GM18502 (cell line): ENCODE results near the gene ZSCAN21.

Source experiments
- ATAC-seq: cut with Tn5 transposase; IDR thresholded peaks from one replicate; pipeline ENCODE4 v1.9.1; 2021; ENCODE audit warnings: mild to moderate bottlenecking; ENCODE audit not compliant: unreplicated experiment, poor library complexity

The ZSCAN21 gene

DNA sequence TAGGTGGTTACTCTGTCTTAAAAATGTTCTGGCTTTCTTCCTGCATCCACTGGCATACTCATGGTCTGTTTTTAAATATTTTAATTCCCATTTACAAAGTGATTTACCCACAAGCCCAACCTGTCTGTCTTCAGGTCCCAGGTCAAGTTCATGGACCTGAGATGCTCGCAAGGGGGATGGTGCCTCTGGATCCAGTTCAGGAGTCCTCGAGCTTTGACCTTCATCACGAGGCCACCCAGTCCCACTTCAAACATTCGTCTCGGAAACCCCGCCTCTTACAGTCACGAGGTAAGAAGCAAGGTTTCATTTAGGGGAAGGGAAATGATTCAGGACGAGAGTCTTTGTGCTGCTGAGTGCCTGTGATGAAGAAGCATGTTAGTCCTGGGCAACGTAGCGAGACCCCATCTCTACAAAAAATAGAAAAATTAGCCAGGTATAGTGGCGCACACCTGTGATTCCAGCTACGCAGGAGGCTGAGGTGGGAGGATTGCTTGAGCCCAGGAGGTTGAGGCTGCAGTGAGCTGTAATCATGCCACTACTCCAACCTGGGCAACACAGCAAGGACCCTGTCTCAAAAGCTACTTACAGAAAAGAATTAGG, 25.5 kb upstream of the ZSCAN21 start:
- no peak for ATAC-seq

DNA sequence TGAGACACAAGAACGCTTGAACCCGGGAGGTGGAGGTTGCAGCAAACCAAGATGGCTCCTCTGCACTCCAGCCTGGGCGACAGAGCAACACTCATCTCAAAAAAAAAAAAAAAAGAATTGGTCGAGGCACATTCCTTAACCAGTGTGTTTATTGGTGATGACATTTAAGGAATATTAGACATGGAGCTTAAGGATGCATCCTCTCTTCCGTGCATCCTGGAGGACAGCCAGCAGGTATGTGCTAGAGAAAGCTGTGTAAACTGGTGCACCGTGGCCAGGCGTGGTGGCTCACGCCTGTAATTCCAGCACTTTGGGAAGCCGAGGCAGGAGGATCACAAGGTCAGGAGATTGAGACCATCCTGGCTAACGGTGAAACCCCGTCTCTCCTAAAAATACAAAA, 22.4 kb upstream of the ZSCAN21 start:
- no peak for ATAC-seq

DNA sequence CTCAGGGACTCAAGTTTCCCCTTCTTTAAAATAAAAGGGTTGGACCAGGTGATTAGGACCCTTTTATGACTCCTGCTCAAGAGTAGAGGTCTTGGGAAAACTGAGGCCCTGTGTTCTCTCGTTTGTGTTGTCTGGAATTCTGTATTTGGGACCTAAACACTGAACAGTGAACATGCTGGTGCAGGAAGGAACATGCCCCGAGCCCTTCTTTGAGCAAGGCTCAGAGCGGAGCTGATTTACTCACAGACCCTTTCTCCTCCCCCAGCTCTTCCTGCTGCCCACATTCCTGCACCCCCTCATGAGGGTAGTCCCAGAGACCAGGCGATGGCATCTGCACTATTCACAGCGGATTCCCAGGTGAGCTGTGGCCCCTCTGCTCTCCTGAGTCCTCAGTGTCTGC, 20.0 kb upstream of the ZSCAN21 start:
- no peak for ATAC-seq

DNA sequence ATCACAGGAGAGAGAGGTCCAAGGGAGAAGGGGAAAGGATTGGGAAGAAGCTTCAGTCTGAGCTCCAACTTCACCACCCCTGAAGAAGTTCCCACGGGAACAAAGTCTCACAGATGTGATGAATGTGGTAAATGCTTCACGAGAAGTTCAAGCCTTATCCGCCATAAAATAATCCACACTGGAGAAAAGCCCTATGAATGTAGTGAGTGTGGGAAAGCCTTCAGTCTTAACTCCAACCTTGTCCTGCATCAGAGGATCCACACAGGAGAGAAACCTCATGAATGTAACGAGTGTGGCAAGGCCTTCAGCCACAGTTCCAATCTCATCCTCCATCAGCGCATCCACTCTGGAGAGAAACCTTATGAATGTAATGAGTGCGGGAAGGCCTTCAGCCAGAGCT, 16.0 kb upstream of the ZSCAN21 start:
- no peak for ATAC-seq

DNA sequence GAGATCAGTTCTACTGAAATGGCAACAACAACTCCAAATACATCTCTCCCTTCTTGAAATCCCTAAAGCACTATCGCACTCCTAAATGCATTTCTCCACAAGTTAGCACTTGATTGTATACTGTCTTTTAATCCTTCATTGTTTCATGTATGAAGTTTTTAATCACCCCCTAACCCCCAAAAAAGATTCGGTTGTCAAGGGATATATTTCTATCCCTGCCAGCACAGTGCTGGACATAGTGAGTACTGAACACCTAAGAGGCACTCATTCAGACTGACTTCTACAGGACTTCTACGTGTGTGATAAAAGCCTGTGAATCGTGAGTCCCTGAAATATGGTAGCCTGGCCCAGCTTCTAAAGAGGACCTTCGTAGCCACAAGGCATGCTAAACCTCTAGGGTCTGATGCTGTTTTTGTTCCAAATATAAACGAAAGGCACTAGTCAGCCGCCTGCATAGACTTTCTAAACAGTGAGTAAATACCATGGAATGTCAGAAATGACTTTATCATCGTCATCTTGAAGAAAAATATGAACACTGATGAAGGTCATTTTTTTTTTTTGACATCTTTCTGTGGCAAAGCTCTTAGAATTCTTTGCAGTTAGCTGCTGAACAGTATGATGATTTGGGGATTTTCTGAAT, 14.6 kb upstream of the ZSCAN21 start:
- no peak for ATAC-seq

DNA sequence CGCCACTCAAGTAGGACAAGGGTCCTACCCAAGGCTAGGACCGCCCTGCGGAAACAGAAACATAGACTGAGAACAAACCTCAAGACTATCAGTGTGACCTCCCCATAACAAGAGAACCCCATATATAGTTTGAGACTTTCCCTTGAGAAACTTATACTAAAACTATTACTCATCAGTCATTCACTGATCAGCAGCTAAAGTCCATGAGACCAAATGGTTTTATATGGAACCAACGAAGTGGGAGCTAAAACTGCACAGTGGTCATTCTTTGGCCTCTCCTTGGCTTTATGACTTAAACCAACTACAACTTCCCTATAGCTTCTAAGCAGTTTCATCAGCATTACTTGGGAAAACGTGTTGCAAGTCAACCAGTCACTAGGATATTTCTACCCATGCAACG, 13.7 kb upstream of the ZSCAN21 start:
- ATAC-seq = no peak

DNA sequence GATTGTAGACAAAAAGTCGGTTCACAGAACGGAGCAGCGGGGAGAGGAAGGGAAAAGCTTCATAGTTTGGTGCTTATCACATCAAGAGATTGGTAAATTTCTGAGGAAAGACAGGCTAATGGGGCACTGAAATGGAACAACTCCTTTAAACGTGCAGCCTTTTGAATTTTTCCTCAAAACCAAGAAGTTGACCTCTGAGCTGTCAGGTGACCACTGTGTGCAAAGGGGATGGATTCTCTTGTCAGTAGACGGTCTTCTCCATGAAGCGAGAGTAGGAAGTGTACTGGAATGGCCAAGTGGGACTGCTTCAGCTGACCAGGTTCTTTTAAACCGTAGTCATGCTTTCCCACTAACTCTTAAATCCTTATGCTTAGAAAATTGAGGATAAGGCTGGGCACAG, 11.2 kb upstream of the ZSCAN21 start:
- no peak for ATAC-seq

DNA sequence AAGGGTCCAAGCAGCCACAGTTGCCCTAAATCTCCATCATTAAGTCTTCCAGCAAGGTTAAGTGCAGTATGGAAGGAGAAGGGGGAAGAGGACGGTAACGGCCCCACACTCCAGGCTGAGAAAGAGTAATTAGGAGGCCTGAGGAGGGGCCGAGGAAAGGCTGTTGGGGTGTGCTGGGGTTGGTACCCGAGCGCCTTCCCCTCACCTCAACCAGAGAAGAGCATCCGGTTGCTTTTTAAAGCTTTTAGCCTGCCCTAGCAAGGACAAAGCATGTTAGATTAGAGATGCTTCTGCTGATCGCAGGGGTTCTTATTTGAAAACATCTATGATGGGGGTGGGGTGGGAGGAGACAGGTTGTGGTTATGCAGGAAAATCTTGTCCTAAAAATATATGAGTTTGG, 9.0 kb upstream of the ZSCAN21 start:
- no peak for ATAC-seq

DNA sequence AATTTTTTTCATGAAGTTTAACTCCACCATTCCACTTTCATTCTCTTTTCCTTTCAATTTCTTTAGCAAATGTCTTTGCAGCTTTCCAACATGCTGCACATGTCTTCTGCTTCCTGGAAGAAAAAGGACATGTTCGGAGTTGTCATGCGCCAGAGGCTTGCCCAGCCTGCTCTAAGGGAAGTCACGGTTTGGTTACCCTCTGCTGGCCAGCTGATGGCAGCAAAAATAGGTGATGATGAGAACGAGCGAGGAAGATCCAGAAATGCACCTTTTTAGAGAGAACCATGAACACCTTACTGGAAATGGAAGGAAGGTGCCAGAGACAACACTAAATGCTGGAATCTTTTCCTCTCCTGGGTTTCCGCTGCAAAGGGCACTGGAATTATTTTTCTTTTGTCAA, 4.9 kb upstream of the ZSCAN21 start:
- ATAC-seq = no peak

DNA sequence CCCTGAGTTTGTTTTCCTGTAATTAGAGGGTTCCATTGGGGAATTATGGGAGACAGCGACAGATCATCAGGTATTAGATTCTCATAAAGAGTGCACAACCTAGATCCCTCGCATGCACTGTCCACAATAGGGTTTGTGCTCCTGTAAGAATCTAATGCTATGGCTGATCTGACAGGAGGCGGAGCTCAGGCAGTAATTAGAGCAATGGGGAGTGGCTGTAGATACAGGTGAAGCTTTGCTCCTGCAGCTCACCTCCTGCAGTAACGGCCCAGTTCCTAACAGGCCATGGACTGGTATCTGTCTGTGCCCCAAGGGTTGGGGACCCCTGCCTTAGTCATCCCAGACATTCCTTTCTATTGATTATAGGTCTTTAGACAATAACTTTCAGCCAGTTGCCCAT, 894 bp upstream of the ZSCAN21 start:
- ATAC-seq = no peak

DNA sequence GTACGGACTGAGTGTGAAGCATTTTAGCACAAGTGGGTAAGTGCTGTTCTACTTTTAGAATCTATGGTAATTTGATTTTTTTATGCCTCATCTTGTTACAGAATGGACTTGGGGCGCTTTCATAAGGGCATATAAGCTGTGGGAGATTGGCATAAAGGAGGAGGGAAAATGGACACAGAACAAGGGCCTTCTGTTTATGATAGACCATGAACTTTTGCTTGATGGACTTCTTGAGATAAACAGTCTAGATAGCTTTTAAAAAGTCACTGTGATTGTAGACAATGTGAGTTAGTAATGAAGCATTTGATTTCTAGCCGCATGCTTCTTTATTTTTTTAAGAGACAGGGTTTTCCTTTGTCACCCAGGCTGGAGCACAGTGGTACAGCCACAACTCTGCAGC, 2.0 kb downstream of the ZSCAN21 start:
- no peak for ATAC-seq

DNA sequence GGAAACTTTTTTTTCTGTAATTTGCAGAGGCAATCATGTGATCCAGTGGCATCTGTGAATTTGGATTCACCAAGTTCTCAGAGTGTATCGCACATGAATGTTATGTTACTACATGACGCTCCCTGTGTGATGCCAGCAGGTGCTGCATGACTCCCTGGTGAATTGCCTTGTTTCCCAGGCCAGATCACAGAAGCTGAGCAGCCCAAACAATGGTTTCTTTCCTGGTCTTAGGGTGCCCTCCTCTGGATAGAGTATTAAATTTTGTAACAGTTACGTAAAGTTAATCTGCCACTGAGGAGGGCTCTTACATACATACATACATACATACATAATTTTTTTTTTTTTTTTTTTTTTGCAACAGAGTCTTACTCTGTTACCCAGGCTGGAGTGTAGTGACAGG, 3.6 kb downstream of the ZSCAN21 start:
- ATAC-seq = no peak

DNA sequence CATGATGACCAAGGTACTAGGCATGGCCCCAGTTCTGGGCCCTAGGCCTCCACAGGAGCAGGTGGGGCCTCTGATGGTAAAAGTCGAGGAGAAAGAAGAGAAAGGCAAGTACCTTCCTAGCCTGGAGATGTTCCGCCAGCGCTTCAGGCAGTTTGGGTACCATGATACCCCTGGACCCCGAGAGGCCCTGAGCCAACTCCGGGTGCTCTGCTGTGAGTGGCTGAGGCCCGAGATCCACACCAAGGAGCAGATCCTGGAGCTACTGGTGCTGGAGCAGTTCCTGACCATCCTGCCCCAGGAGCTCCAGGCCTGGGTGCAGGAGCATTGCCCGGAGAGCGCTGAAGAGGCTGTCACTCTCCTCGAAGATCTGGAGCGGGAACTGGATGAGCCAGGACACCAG, 7.4 kb downstream of the ZSCAN21 start:
- ATAC-seq = no peak

DNA sequence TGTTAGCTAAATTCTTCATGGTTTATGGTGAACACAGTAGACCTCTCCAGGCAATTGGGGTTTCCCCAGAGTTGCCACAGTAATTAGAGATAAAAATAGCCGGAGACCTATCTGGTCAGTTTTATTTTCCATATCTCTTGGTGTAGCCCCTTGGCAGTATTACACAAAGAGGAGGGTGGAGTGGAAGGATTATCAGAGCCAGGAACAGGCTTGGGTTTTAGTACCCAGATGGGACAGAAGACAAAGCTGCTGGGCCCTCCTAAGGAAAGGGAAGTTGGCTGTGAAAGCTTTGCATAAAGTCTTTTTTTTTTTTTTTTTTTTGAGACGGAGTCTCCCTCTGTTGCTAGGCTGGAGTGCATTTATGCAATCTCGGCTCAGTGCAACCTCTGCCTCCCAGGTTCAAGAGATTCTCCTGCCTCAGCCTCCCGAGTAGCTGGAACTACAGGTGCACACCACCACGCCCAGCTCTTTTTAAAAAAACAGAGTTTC, 9.7 kb downstream of the ZSCAN21 start:
- ATAC-seq = no peak

DNA sequence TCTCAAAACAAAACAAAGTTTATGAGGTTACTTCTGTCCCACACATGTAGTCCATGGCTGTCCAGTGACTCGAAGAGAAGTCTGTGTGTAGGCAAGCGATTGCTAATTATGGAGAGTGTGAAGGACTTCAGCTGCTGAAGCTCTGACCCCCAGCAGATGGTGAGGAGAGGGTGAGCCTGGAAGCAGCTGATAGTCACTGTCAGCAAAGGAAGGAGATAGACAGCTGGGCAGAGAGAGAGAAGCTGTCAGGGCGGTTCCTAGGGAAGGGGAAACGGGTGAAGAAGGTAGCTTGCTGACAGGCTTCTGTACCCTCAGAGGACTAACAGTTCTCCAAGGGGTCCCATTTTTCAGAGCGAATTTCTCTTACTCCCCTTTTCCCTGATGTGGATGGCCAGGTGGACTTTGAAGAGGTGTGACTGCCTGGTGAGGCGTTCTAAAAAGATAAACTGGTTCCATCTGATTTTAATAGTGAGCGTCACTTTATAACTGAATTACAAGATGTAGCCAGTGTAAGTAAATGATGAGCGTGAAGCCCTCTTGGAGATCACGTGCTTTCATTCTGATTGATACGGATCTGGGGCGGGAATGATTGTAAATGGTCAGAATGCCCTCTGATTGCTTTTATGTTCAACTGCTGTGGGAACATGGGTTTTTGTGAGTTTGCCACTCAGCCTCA, 12.1 kb downstream of the ZSCAN21 start:
- no peak for ATAC-seq

DNA sequence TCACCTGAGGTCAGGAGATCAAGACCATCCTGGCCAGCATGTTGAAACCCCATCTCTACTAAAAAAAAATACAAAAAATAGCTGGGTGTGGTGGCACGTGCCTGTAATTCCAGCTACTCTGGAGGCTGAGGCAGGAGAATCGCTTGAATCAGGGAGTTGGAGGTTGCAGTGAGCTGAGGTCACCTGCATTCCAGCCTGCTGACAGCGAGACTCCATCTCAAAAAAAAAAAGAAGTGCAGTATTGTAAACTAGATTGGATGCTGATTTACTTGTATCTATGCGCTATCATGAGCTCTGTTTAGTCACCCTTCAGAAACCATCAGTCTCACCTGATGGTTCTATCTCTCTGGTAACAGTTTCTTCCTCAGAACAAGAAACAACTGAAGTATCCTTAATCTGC, 13.8 kb downstream of the ZSCAN21 start:
- ATAC-seq = no peak

DNA sequence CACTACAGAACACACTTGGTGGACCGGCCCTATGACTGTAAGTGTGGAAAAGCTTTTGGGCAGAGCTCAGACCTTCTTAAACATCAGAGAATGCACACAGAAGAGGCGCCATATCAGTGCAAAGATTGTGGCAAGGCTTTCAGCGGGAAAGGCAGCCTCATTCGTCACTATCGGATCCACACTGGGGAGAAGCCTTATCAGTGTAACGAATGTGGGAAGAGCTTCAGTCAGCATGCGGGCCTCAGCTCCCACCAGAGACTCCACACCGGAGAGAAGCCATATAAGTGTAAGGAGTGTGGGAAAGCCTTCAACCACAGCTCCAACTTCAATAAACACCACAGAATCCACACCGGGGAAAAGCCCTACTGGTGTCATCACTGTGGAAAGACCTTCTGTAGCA, 14.6 kb downstream of the ZSCAN21 start:
- no peak for ATAC-seq

DNA sequence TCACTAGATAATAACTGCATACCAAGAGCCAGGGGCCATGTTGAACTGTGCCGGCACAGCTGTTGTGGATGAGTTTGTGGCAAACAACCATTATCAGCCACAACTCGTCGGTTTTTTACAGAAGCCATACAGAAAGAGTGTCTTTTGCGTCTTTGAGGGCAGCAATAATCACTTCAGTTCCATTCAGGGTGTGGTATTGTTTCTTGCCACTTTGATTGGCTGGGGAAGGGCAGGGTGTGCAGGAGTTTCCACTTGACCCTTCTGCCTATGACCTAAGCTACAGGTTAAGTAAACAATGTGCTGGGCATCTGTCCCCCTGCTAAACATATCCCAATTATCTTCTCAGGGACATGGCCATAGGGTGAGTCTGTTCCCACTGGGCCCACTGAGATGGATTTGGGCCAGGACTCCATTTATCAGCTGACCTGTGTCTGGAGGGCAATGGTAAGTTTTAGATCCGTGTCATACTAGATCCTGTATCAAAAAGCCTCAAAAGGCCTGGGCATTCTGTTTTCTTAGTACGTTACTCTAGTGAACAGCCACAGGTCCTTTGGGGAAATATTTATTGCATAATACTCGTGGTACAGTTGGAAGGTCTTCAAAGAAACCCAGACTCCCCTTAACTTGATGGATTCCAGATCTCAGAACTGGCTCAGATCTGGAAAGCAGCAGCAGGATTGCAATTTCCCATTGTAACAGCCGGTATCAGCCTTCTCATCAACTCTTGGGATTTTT, 16.0 kb downstream of the ZSCAN21 start:
- ATAC-seq = no peak

DNA sequence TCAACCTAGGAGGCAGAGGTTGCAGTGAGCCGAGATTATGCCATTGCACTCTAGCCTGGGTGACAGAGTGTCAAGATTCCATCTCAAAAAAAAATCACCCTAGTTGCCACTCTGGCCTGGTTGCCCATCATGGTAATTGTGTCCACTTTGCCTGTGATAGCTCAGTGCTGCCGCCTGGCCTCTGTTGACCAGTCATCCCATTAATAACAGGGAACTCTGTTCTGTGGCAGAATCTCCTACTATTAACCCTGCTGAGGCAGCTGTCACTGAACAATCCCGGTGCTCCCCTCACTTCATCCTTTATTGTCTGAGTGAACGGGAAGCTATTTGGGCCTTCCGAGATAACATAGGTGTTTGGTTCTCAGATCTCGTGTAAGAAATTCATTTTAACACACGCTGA, 17.4 kb downstream of the ZSCAN21 start:
- no peak for ATAC-seq

DNA sequence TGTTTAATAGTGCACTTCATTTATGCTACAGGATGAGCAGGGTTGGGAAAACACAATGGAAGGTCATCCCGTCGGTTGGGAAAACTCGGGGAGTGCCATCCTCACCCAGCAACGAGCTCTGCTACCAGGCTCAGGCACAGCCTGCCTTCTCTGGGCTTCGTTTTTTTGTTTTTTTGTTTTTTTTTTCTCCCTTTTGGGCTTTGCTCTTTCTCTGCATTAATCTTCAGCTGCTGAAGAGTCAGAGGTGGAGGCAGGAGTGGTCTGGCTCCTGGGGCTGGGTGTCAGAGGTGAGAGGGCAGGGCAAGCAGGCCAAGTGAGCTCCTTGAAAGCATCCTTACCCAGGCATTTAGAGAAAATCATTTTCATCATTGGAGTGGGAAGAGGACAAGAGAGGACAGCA, 20.4 kb downstream of the ZSCAN21 start:
- no peak for ATAC-seq

DNA sequence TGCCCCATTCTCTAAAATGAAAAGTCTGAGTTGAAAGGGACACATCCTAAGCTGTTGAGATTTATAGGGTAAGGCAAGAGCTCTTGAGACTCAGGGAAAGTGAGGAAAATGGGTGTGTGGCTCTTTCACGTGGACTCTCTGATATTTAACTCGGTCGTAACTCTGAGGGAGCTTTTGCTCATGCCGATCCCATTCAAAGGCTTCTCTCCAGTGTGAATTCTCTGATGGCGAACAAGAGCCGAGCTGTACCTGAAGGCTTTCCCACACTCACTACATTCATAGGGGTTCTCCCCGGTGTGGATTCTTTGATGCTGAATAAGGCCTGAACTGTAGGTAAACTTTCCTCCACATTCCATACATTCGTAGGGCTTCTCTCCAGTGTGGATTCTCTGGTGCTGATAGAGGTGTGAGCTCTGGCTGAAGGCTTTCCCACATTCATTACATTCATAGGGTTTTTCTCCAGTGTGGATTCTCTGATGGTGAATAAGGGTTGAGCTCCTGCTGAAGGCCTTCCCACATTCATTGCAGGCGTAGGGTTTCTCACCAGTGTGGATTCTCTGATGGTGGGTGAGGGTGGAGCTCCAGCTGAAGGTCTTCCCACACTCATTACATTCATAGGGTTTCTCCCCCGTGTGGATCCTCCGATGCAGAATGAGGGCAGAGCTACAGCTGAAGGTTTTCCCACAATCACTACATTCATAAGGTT, 21.6 kb downstream of the ZSCAN21 start:
- ATAC-seq = no peak
